ENCODE results near the gene CLIC5. TPM values are rescaled to one million over a fixed set of nuclear protein-coding genes. Genes with fewer than 3 reads are reported as not detected.

Gene CLIC5
- total RNA-seq, 1 experiment from 2014 or later, result 0.20 TPM

- Histone ChIP-seq H3K14ac (ENCODE audit: insufficient read depth, low read length) (no peak overlapping the region), H3K18ac (ENCODE audit: insufficient read length, low read depth, low read length) (no peak overlapping the region), H2BK5ac (ENCODE audit: insufficient read length, low read length) (no peak overlapping the region), H3K23me2 (ENCODE audit: insufficient read length, low read depth, low read length, poor library complexity, severe bottlenecking) (no peaks in the 10 kb centered on the region), H3K9ac (ENCODE audit: extremely low read depth, insufficient read length, low read length) (no peak overlapping the region), H4K20me1 (ENCODE audit: control insufficient read depth, insufficient read depth, insufficient read length) (no peaks in the 10 kb centered on the region), H3T11ph (ENCODE audit: low read length) (no peak overlapping the region), H2BK15ac (ENCODE audit: low read depth, low read length) (no peak overlapping the region), H2AFZ (ENCODE audit: low read length) (no peak overlapping the region), H3K27ac (ENCODE audit: insufficient read length, low read depth, low read length) (no peak overlapping the region), H3K4ac (ENCODE audit: low read depth, low read length) (no peak overlapping the region), H2AK5ac (ENCODE audit: insufficient read length, low read length) (no peak overlapping the region), H3K4me2 (ENCODE audit: insufficient read depth, insufficient read length, low read length) (no peak overlapping the region), H2BK120ac (ENCODE audit: low read depth, low read length, poor library complexity, severe bottlenecking) (no peak overlapping the region), H2BK12ac (ENCODE audit: insufficient read length, low read depth, low read length) (no peak overlapping the region), H3K23ac (ENCODE audit: insufficient read length, low read depth, low read length) (no peak overlapping the region), H3K4me1 (ENCODE audit: insufficient read depth, low read length) (no peaks in the 10 kb centered on the region), H3K9me3 (ENCODE audit: control insufficient read depth, low read depth, low read length) (no peaks in the 10 kb centered on the region), H3K27me3 (ENCODE audit: insufficient read depth, low read length) (no peaks in the 10 kb centered on the region; the same call in 1 of the 2 replicates), H4K8ac (replicated peaks; ENCODE audit: insufficient read length, low read depth, low read length) (no peak overlapping the region), H2BK20ac (ENCODE audit: low read depth, low read length, poor library complexity, severe bottlenecking) (no peak overlapping the region), H3K56ac (ENCODE audit: insufficient read length, low read depth, low read length) (no peak overlapping the region), H3K79me1 (ENCODE audit: insufficient read depth, low read depth, low read length, poor library complexity, severe bottlenecking) (no peaks in the 10 kb centered on the region), H4K91ac (ENCODE audit: insufficient read length, low read depth, low read length) (no peak overlapping the region), H4K5ac (ENCODE audit: insufficient read length, low read depth, low read length) (no peak overlapping the region), H3K79me2 (ENCODE audit: insufficient read depth, low read length) (no peaks in the 10 kb centered on the region)
- Mint-ChIP-seq H3K4me1 (peaks cover 18 to 24% of the 10 kb centered on the region in 2 experiments), H3K27ac (no peak overlapping the region; a peak in 1 of 7 replicates), H3K4me3 (no peak overlapping the region), H3K27me3 (ENCODE audit: low read depth) (peaks cover 3% of the 10 kb centered on the region; the same call in 1 of the 2 replicates), H3K36me3 (ENCODE audit: insufficient read depth in 1 of 3, low read depth in 3 of 3) (no peaks in the 10 kb centered on the region), H3K9me3 (no peaks in the 10 kb centered on the region; a peak in 1 of 5 replicates)
- DNase-seq, result no peak
- no peak for TF ChIP-seq CTCF (conservative IDR thresholded peaks at IDR 0.05)
- WGBS (ENCODE audit: extremely low coverage, insufficient read length, low lambda C conversion rate), result no CpG with 5 or more reads among the region's 1 CpG
These were observed 164.6 kb downstream of the CLIC5 start for GRCh38 chr6:45851034-45851400.

All from H9 (cell line).